WTC11 (cell line): ENCODE results near the gene GALNT17. TPM values are rescaled to one million over a fixed set of nuclear protein-coding genes. Genes with fewer than 3 reads are reported as not detected.

Experiments
- ATAC-seq: fragments of 200-7000 bp; cut with Tn5 transposase; 2 replicates; pipeline ENCODE4 v1.10.0; 2021; ENCODE audit warnings: mild to moderate bottlenecking, moderate library complexity
- CTCF ChIA-PET: fragments of 300-600 bp; sonication (Branson Sonifier 250); formaldehyde crosslinking; loops from one replicate; lab custom pipeline; 2021; ENCODE audit warnings: antibody characterized with exemption; lab: Charles Lee
- POLR2A ChIA-PET: fragments of 350-600 bp; sonication (Branson Sonifier 250); formaldehyde crosslinking; loops from one replicate; lab custom pipeline; 2021; ENCODE audit warnings: antibody characterized with exemption; lab: Charles Lee
- DNase-seq: peaks from one replicate; pipeline ENCODE4 v3.0.0; 2021; ENCODE audit warnings: low spot score
- H3K27ac Mint-ChIP-seq: 2 replicates; pipeline ENCODE4 v1.8.0; 2021; ENCODE audit warnings: mixed read lengths
- H3K27me3 Mint-ChIP-seq: 2 replicates; pipeline ENCODE4 v1.8.0; 2021; ENCODE audit warnings: low read depth, mild to moderate bottlenecking, moderate library complexity, mixed read lengths
- H3K36me3 Mint-ChIP-seq: 2 replicates; pipeline ENCODE4 v1.8.0; 2021; ENCODE audit warnings: mixed read lengths
- H3K4me1 Mint-ChIP-seq: 2 replicates; pipeline ENCODE4 v1.8.0; 2022; ENCODE audit warnings: mixed read lengths
- H3K4me3 Mint-ChIP-seq: 2 replicates; pipeline ENCODE4 v1.8.0; 2021; ENCODE audit warnings: mild to moderate bottlenecking, moderate library complexity, mixed read lengths
- H3K9me3 Mint-ChIP-seq: 2 replicates; pipeline ENCODE4 v1.8.0; 2021; ENCODE audit warnings: mixed read lengths
- ATF1 ChIP-seq: sonication (generic); formaldehyde crosslinking; IDR thresholded peaks from 2 replicates; pipeline ENCODE4 v1.8.1; 2023; ENCODE audit warnings: mild to moderate bottlenecking, moderate library complexity, missing genetic modification reagents
- CDX4 ChIP-seq: fragments of 250-450 bp; sonication (Bioruptor Pico); IDR thresholded peaks from 2 replicates; pipeline ENCODE4 v1.9.0; 2021; ENCODE audit warnings: moderate library complexity, mild to moderate bottlenecking, inconsistent platforms, borderline replicate concordance
- CREB1 ChIP-seq: sonication (generic); formaldehyde crosslinking; IDR thresholded peaks from 2 replicates; pipeline ENCODE4 v1.8.0; 2023; ENCODE audit warnings: mild to moderate bottlenecking, missing genetic modification reagents
- E2F5 ChIP-seq: sonication (generic); formaldehyde crosslinking; IDR thresholded peaks from 2 replicates; pipeline ENCODE4 v1.8.1; 2022; ENCODE audit warnings: mild to moderate bottlenecking, moderate library complexity, missing genetic modification reagents
- FOXP1 ChIP-seq: sonication (generic); formaldehyde crosslinking; IDR thresholded peaks from 2 replicates; pipeline ENCODE4 v1.8.0; 2022; ENCODE audit warnings: missing genetic modification reagents, mild to moderate bottlenecking, moderate library complexity, borderline replicate concordance
- NFYB ChIP-seq: sonication (generic); formaldehyde crosslinking; conservative IDR thresholded peaks from 2 replicates; pipeline ENCODE4 v1.8.0; 2022; ENCODE audit warnings: low read depth, missing genetic modification reagents
- NR1H2 ChIP-seq: sonication (generic); formaldehyde crosslinking; IDR thresholded peaks from 2 replicates; pipeline ENCODE4 v1.9.0; 2021; ENCODE audit warnings: mild to moderate bottlenecking, moderate library complexity, missing genetic modification reagents
- SMAD4 ChIP-seq: sonication (generic); formaldehyde crosslinking; IDR thresholded peaks from 2 replicates; pipeline ENCODE4 v1.8.0; 2022; ENCODE audit warnings: mild to moderate bottlenecking, missing genetic modification reagents
- TP53 ChIP-seq: sonication (generic); formaldehyde crosslinking; IDR thresholded peaks from 2 replicates; pipeline ENCODE4 v1.8.1; 2023; ENCODE audit warnings: mild to moderate bottlenecking, missing genetic modification reagents
- ZNF416 ChIP-seq: fragments of 250-450 bp; sonication (Bioruptor Pico); IDR thresholded peaks from 2 replicates; pipeline ENCODE4 v1.9.0; 2021; ENCODE audit warnings: mild to moderate bottlenecking, inconsistent platforms
- ZNF423 ChIP-seq: fragments of 250-450 bp; sonication (Bioruptor Pico); IDR thresholded peaks from 2 replicates; pipeline ENCODE4 v2.1.2; 2022; ENCODE audit warnings: mild to moderate bottlenecking, moderate library complexity
- ZNF532 ChIP-seq: fragments of 250-450 bp; sonication (Bioruptor Pico); IDR thresholded peaks from 2 replicates; pipeline ENCODE4 v1.9.0; 2021; ENCODE audit warnings: mild to moderate bottlenecking, borderline replicate concordance
- total RNA-seq: library from RNA; stranded (reverse); gene quantifications from 3 replicates; pipeline ENCODE4 v1.2.3, GENCODE V29; 2021
- TF ChIP-seq, protein P1 (sequence below): sonication (generic); formaldehyde crosslinking; IDR thresholded peaks from 2 replicates; pipeline ENCODE4 v1.8.0; 2023; ENCODE audit warnings: mild to moderate bottlenecking, missing genetic modification reagents
- TF ChIP-seq, protein P2 (sequence below): fragments of 250-450 bp; sonication (Bioruptor Pico); IDR thresholded peaks from 2 replicates; pipeline ENCODE4 v2.1.2; 2022; ENCODE audit warnings: mild to moderate bottlenecking, moderate library complexity
- TF ChIP-seq, protein P3 (sequence below): sonication (generic); formaldehyde crosslinking; IDR thresholded peaks from 2 replicates; pipeline ENCODE4 v1.8.0; 2023; ENCODE audit warnings: missing genetic modification reagents, mild to moderate bottlenecking, borderline replicate concordance
- TF ChIP-seq, protein P4 (sequence below): sonication (generic); formaldehyde crosslinking; IDR thresholded peaks from 2 replicates; pipeline ENCODE4 v1.8.1; 2023; ENCODE audit warnings: mild to moderate bottlenecking, moderate library complexity, missing genetic modification reagents

GALNT17 gene
- total RNA-seq, 1 experiment from 2014 or later, result 61.1 TPM

DNA sequence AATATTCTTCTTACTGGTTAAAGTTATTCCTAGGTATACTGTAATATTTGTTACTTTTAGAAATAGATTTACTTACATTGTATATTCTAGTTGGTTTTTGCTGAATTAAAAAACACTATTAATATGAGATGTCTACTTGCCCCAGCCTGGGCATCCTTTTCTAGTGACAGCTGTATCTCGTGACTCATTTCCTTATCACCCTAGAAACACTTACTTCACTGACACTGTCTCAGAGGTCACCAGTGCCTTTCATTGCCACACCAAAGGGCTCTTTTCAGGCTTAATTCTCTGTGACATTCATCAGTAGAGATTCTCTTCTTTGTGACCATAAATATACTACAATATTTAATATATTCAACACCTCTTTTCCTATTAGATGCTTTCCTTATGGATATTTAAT, 194.7 kb downstream of the GALNT17 start:
- no peak overlapping the region for H3K27ac Mint-ChIP-seq
- ATAC-seq, result no peak
- CTCF ChIA-PET, result no interaction called here
- H3K27me3 Mint-ChIP-seq, result no peaks in the 10 kb centered on the region
- TF ChIP-seq, protein P1, sequence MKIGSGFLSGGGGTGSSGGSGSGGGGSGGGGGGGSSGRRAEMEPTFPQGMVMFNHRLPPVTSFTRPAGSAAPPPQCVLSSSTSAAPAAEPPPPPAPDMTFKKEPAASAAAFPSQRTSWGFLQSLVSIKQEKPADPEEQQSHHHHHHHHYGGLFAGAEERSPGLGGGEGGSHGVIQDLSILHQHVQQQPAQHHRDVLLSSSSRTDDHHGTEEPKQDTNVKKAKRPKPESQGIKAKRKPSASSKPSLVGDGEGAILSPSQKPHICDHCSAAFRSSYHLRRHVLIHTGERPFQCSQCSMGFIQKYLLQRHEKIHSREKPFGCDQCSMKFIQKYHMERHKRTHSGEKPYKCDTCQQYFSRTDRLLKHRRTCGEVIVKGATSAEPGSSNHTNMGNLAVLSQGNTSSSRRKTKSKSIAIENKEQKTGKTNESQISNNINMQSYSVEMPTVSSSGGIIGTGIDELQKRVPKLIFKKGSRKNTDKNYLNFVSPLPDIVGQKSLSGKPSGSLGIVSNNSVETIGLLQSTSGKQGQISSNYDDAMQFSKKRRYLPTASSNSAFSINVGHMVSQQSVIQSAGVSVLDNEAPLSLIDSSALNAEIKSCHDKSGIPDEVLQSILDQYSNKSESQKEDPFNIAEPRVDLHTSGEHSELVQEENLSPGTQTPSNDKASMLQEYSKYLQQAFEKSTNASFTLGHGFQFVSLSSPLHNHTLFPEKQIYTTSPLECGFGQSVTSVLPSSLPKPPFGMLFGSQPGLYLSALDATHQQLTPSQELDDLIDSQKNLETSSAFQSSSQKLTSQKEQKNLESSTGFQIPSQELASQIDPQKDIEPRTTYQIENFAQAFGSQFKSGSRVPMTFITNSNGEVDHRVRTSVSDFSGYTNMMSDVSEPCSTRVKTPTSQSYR (CRISPR knock-in tag), result no peak
- TF ChIP-seq E2F5, result no peak
- no peak for TF ChIP-seq ATF1
- TF ChIP-seq ZNF416 (CRISPR knock-in tag), result no peak
- no peak for TF ChIP-seq TP53
- TF ChIP-seq, protein P2, sequence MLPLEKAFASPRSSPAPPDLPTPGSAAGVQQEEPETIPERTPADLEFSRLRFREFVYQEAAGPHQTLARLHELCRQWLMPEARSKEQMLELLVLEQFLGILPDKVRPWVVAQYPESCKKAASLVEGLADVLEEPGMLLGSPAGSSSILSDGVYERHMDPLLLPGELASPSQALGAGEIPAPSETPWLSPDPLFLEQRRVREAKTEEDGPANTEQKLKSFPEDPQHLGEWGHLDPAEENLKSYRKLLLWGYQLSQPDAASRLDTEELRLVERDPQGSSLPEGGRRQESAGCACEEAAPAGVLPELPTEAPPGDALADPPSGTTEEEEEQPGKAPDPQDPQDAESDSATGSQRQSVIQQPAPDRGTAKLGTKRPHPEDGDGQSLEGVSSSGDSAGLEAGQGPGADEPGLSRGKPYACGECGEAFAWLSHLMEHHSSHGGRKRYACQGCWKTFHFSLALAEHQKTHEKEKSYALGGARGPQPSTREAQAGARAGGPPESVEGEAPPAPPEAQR (CRISPR knock-in tag), result no peak
- TF ChIP-seq, protein P3, sequence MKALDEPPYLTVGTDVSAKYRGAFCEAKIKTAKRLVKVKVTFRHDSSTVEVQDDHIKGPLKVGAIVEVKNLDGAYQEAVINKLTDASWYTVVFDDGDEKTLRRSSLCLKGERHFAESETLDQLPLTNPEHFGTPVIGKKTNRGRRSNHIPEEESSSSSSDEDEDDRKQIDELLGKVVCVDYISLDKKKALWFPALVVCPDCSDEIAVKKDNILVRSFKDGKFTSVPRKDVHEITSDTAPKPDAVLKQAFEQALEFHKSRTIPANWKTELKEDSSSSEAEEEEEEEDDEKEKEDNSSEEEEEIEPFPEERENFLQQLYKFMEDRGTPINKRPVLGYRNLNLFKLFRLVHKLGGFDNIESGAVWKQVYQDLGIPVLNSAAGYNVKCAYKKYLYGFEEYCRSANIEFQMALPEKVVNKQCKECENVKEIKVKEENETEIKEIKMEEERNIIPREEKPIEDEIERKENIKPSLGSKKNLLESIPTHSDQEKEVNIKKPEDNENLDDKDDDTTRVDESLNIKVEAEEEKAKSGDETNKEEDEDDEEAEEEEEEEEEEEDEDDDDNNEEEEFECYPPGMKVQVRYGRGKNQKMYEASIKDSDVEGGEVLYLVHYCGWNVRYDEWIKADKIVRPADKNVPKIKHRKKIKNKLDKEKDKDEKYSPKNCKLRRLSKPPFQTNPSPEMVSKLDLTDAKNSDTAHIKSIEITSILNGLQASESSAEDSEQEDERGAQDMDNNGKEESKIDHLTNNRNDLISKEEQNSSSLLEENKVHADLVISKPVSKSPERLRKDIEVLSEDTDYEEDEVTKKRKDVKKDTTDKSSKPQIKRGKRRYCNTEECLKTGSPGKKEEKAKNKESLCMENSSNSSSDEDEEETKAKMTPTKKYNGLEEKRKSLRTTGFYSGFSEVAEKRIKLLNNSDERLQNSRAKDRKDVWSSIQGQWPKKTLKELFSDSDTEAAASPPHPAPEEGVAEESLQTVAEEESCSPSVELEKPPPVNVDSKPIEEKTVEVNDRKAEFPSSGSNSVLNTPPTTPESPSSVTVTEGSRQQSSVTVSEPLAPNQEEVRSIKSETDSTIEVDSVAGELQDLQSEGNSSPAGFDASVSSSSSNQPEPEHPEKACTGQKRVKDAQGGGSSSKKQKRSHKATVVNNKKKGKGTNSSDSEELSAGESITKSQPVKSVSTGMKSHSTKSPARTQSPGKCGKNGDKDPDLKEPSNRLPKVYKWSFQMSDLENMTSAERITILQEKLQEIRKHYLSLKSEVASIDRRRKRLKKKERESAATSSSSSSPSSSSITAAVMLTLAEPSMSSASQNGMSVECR (CRISPR knock-in tag), result no peak
- no peak for TF ChIP-seq NFYB (CRISPR knock-in tag)
- no peak for TF ChIP-seq FOXP1 (CRISPR knock-in tag)
- no peak for TF ChIP-seq CDX4 (CRISPR knock-in tag)
- TF ChIP-seq, protein P4, sequence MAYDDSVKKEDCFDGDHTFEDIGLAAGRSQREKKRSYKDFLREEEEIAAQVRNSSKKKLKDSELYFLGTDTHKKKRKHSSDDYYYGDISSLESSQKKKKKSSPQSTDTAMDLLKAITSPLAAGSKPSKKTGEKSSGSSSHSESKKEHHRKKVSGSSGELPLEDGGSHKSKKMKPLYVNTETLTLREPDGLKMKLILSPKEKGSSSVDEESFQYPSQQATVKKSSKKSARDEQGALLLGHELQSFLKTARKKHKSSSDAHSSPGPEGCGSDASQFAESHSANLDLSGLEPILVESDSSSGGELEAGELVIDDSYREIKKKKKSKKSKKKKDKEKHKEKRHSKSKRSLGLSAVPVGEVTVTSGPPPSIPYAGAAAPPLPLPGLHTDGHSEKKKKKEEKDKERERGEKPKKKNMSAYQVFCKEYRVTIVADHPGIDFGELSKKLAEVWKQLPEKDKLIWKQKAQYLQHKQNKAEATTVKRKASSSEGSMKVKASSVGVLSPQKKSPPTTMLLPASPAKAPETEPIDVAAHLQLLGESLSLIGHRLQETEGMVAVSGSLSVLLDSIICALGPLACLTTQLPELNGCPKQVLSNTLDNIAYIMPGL, result no peak
- no peak for TF ChIP-seq CREB1 (CRISPR knock-in tag)
- TF ChIP-seq SMAD4 (CRISPR knock-in tag), result no peak
- TF ChIP-seq ZNF423 (CRISPR knock-in tag), result no peak
- TF ChIP-seq NR1H2 (CRISPR knock-in tag), result no peak
- no peak for TF ChIP-seq ZNF532 (CRISPR knock-in tag)
- TF ChIP-seq, all 79 proteins: peak for 0
- Mint-ChIP-seq H3K9me3 (peaks cover 9% of the 10 kb centered on the region), H3K4me1 (peaks cover 59% of the 10 kb centered on the region), H3K4me3 (no peak overlapping the region), H3K36me3 (peaks cover 9% of the 10 kb centered on the region; the same call in 1 of the 2 replicates)
- POLR2A ChIA-PET, result interaction anchor here (1.0 kb wide), 1 partner anchor 13 kb away, joined by 3 read pairs; no protein-coding TSS in a partner anchor
- no peak for DNase-seq
